ENCODE data around the gene FAM78A. TPM values are rescaled to one million over a fixed set of nuclear protein-coding genes. Genes with fewer than 3 reads are reported as not detected.

The FAM78A gene, protein sequence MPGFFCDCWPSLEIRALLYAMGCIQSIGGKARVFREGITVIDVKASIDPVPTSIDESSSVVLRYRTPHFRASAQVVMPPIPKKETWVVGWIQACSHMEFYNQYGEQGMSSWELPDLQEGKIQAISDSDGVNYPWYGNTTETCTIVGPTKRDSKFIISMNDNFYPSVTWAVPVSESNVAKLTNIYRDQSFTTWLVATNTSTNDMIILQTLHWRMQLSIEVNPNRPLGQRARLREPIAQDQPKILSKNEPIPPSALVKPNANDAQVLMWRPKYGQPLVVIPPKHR
- 0.23 to 1.1 TPM (median 0.52 TPM) in 5 replicates for total RNA-seq (2022; extraction: Qiagen RNA extraction; ENCODE audit: low read depth)

DNA sequence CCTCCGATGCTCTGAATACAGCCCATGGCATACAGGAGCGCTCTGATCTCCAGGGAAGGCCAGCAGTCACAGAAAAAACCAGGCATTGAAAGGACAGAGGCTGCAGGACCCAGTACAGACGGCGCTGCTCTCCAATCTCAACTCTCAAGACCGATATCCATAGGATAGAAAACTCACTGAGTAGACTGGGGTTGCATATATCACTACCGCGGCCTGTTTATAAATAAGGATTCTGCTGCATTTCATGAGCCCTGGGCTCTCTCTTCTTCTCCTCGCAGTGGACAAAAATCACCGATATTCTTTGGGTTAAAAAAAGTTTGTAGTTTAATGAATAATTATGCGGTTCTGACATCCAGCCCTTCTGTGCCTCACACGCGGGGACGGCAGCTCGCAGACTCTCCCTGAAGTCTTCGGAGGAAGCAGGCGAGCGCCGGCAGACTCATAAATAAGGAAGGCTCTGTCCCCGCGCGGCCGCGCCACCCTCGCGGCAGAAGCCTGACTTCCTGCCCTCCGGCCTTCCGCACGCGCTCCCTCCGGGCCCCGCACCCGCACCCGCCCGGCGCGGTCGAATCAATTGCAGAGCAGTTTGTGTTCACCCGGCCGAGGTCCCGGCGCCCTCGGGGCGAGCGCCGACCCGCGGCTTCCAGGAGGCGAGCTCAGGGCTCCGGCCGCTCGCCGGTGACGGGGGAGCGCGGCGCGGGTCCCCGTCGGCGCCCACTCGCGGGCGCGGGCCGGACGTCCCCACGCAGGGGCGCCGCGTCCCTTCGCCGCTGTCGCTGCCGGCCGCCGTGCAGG, at the start of gene FAM78A:
TSS of gene FAM78A (minus strand) at position 417 of the 795 bp plus-strand sequence. CDS start at position 86, 331 bp downstream.

DNA sequence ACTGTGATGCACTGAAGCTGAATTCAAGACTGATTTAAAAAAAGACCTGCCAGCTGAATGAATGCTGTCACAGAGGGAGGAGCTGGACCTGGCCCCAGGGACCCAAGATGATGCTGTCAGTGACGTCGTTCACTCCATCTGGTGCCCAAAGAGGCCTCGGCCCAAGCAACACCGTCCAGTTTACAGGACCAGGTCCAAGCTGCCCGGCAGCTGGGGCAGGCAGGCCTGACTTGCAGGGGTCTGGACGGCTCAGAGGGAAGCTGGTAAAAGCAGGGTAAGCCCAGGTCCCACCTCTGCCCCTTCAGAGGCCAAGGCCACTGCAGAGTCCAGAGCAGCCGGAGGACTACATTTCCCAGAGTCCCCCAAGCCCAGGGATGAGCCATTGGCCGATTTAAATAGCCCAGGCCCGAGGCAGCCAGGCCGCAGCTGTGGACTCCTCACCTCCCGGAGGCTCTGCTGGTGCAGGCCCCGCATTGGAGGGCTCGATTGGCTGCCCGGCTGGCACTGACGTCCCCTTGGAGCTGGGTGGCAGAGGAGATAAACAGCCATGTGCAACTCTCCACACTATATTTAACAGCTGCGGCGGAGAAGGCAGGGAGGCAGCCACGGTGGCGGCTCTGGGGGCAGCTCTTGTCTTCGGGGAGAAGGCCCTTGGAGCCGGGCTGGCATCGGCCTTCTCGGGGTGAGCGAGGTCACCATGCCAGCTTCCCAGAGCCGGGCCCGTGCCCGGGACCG, 13.2 kb upstream of the FAM78A start, which contains the start of gene PLPP7:
TSS of gene PLPP7 (plus strand) at position 423 of the 735 bp plus-strand sequence. CDS start at position 698, 275 bp downstream.

Other genes starting within 250 kb of the FAM78A start
- 1.2 to 1.4 TPM (median 1.3 TPM) in 5 replicates for gene AIF1L, start 180.0 kb downstream of the FAM78A start, total RNA-seq (2022; extraction: Qiagen RNA extraction; ENCODE audit: low read depth)
- gene NUP214, start 150.9 kb downstream of the FAM78A start, total RNA-seq (2022; extraction: Qiagen RNA extraction; ENCODE audit: low read depth): 23.9 to 29.2 TPM (median 24.3 TPM) in 5 replicates
- 0.05 TPM in 1 of 5 replicates, not detected in the others for gene PLPP7, start 13.2 kb upstream of the FAM78A start, total RNA-seq (2022; extraction: Qiagen RNA extraction; ENCODE audit: low read depth)
- gene PRRC2B, start 117.6 kb upstream of the FAM78A start, total RNA-seq (2022; extraction: Qiagen RNA extraction; ENCODE audit: low read depth): 57.9 to 81.0 TPM (median 63.4 TPM) in 5 replicates
- gene POMT1, start 226.4 kb upstream of the FAM78A start, total RNA-seq (2022; extraction: Qiagen RNA extraction; ENCODE audit: low read depth): 13.6 to 18.3 TPM (median 16.9 TPM) in 5 replicates

Data from A549 treated with CpdA at 1 μM for 4 hours (cell line).